B cell (primary cell): ENCODE data around the gene MAP3K19. TPM values are rescaled to one million over a fixed set of nuclear protein-coding genes. Genes with fewer than 3 reads are reported as not detected.

Experiments used
- ATAC-seq: fragments of 200-7000 bp; cut with Tn5 transposase; one replicate; pipeline ENCODE4 v1.10.0; 2021; ENCODE audit warnings: low read depth, mild to moderate bottlenecking, moderate number of reproducible peaks, moderate library complexity
- CTCF ChIA-PET: fragments of 350-600 bp; sonication (Branson Sonifier 250); formaldehyde crosslinking; loops from one replicate; lab custom pipeline; 2021; ENCODE audit warnings: antibody characterized with exemption, inconsistent platforms; lab: Charles Lee
- POLR2A ChIA-PET: fragments of 350-600 bp; sonication (Branson Sonifier 250); formaldehyde crosslinking; loops from one replicate; lab custom pipeline; 2021; ENCODE audit warnings: antibody characterized with exemption; lab: Charles Lee
- DNase-seq: peaks from one replicate; pipeline ENCODE4 v3.0.0; 2013
- H2AFZ ChIP-seq: 2 replicates; pipeline ENCODE4 v1.6.1; 2012; ENCODE audit warnings: mild to moderate bottlenecking, low read depth, low read length; ENCODE audit not compliant: insufficient read depth, poor library complexity, severe bottlenecking
- H3K27ac ChIP-seq, 2 donors: 1 replicate in 1 of 2; 2 replicates in 1 of 2; pipeline ENCODE4 v1.5.1; 2012 to 2013; ENCODE audit warnings: low read length in 2 of 2, mild to moderate bottlenecking in 2 of 2, moderate library complexity in 1 of 2
- H3K27me3 ChIP-seq, 4 experiments: fragments of 200-600 bp in 1 of 4; sonication (generic) in 1 of 4; replicated peaks in 1 of 4; 1 replicate in 2 of 4; 2 replicates in 2 of 4; pipeline versions ENCODE4 v1.6.1 to v1.7.0; 2013 to 2016; ENCODE audit warnings: low read length in 3 of 4, mild to moderate bottlenecking in 2 of 4, mixed read lengths in 1 of 4, moderate library complexity in 1 of 4; ENCODE audit not compliant: insufficient read depth in 4 of 4, control insufficient read depth in 3 of 4; ENCODE audit errors: control extremely low read depth in 1 of 4
- H3K36me3 ChIP-seq, 2 experiments: replicated peaks in 1 of 2; 1 replicate in 1 of 2; 2 replicates in 1 of 2; pipeline versions ENCODE4 v1.6.1 to v1.7.1; 2013; ENCODE audit warnings: low read length in 1 of 2; ENCODE audit not compliant: insufficient read depth in 2 of 2, control insufficient read depth in 1 of 2; ENCODE audit errors: control extremely low read depth in 1 of 2, extremely low read depth in 1 of 2
- H3K4me1 ChIP-seq, 2 donors: fragments of 200-600 bp in 1 of 2; sonication (generic) in 1 of 2; 1 replicate in 1 of 2; 2 replicates in 1 of 2; pipeline versions ENCODE4 v1.5.1 to v1.6.1; 2013 to 2017; ENCODE audit warnings: low read length in 2 of 2; ENCODE audit not compliant: control insufficient read depth in 2 of 2, insufficient read depth in 2 of 2
- H3K4me2 ChIP-seq: replicated peaks from 2 replicates; pipeline ENCODE3; 2012; ENCODE audit warnings: mild to moderate bottlenecking, low read depth, low read length; ENCODE audit not compliant: poor library complexity, severe bottlenecking
- H3K4me3 ChIP-seq, 5 experiments: fragments of 200-600 bp in 1 of 5; sonication (generic) in 1 of 5; 1 replicate in 3 of 5; 2 replicates in 2 of 5; pipeline versions ENCODE4 v1.5.1 to v1.7.0; 2011 to 2016; ENCODE audit warnings: low read length in 4 of 5, mild to moderate bottlenecking in 4 of 5, low read depth in 2 of 5, control low read depth in 1 of 5, moderate library complexity in 1 of 5; ENCODE audit not compliant: insufficient read depth in 1 of 5; ENCODE audit errors: control extremely low read depth in 1 of 5, extremely low read depth in 1 of 5
- H3K79me2 ChIP-seq: fragments of 200-600 bp; sonication (generic); one replicate; pipeline ENCODE4 v1.6.0; 2016; ENCODE audit warnings: low read length; ENCODE audit not compliant: control insufficient read depth, insufficient read depth
- H3K9ac ChIP-seq: fragments of 200-600 bp; sonication (generic); 2 replicates; pipeline ENCODE4 v1.6.1; 2017; ENCODE audit warnings: mild to moderate bottlenecking, low read length, moderate library complexity
- H3K9me3 ChIP-seq, 3 donors: one replicate each; pipeline versions ENCODE4 v1.6.1 to v1.7.1; 2013; ENCODE audit warnings: low read length in 2 of 3; ENCODE audit not compliant: control insufficient read depth in 2 of 3, insufficient read depth in 1 of 3; ENCODE audit errors: control extremely low read depth in 1 of 3
- H4K20me1 ChIP-seq: 2 replicates; pipeline ENCODE4 v1.6.0; 2012; ENCODE audit warnings: mild to moderate bottlenecking, low read length; ENCODE audit not compliant: insufficient read depth, control insufficient read depth, poor library complexity, severe bottlenecking
- H3K27ac Mint-ChIP-seq: one replicate; pipeline ENCODE4 v1.8.0; 2021; ENCODE audit warnings: mixed read lengths
- H3K27me3 Mint-ChIP-seq: one replicate; pipeline ENCODE4 v1.8.0; 2021; ENCODE audit warnings: mixed read lengths
- H3K4me1 Mint-ChIP-seq: one replicate; pipeline ENCODE4 v1.8.0; 2021; ENCODE audit warnings: mixed read lengths
- H3K4me3 Mint-ChIP-seq: one replicate; pipeline ENCODE4 v1.8.0; 2021; ENCODE audit warnings: mixed read lengths
- H3K9me3 Mint-ChIP-seq: one replicate; pipeline ENCODE4 v1.8.0; 2022; ENCODE audit warnings: mixed read lengths; ENCODE audit not compliant: insufficient read depth
- CTCF ChIP-seq: fragments of 200-600 bp; IDR thresholded peaks from one replicate; pipeline ENCODE4 v1.8.0; 2022; ENCODE audit warnings: antibody characterized with exemption, mild to moderate bottlenecking
- EZH2 ChIP-seq: IDR thresholded peaks from 2 replicates; pipeline ENCODE4 v1.6.1; 2012; ENCODE audit warnings: borderline replicate concordance, low read depth, mild to moderate bottlenecking, moderate library complexity, low read length; ENCODE audit not compliant: insufficient read depth, poor library complexity, severe bottlenecking
- WGBS: methylation state at CpG from one replicate; pipeline ENCODE4 v1.1.5; 2013; ENCODE audit warnings: missing lambda C conversion rate; ENCODE audit not compliant: insufficient coverage; 5-methylcytosine and 5-hydroxymethylcytosine counted together
- intact Hi-C: fragments of 100-400 bp; cut with micrococcal nuclease; formaldehyde crosslinking; loops from one replicate; pipeline ENCODE4 v1.10.0; 2022
- polyA plus RNA-seq: library from polyadenylated mRNA; depleted of rRNA; stranded (reverse); fragments of >200 nt; gene quantifications from 2 replicates; pipeline ENCODE4 v1.2.3, GENCODE V29; 2012
- total RNA-seq, 2 donors: library from RNA; stranded (reverse); fragments of 120-200 nt in 1 of 2; gene quantifications; 1 replicate in 1 of 2; 2 replicates in 1 of 2; pipeline versions ENCODE4 v1.2.3 to v1.2.4, GENCODE V29; 2013 to 2022

Gene MAP3K19
- total and polyA plus RNA-seq, 2 donors (not counting 1 experiment from before 2014, with no cell fraction given): 0.46 TPM; not detected in 1

- Mint-ChIP-seq H3K27ac (peak overlapping the region; percentile 44), H3K4me3 (peak overlapping the region; percentile 59), H3K27me3 (no peaks in the 10 kb centered on the region), H3K4me1 (peaks cover 30% of the 10 kb centered on the region), H3K9me3 (no peaks in the 10 kb centered on the region)
- peak overlapping the region in 1 of 5 experiments; percentile 19 for H3K4me3 ChIP-seq
- ChIA-PET POLR2A (no interaction called here), CTCF (interaction anchor here (0.8 kb wide), 1 partner anchor 492 kb away, joined by 3 read pairs; no protein-coding TSS in a partner anchor)
- H3K4me2 ChIP-seq: peak overlapping the region; percentile 58
- peaks cover 2% of the 10 kb centered on the region for H4K20me1 ChIP-seq
- peaks cover 9 to 21% of the 10 kb centered on the region in 2 donors for H3K4me1 ChIP-seq
- ATAC-seq (peak; percentile 45), DNase-seq (peak; percentile 47)
- intact Hi-C loops: loop anchor here (1.0 to 10.0 kb wide), 2 partner anchors 25 to 111 kb away; partner anchors contain the start of genes CCNT2 and RAB3GAP1
- H3K9me3 ChIP-seq: no peaks in the 10 kb centered on the region
- TF ChIP-seq CTCF (no peak), EZH2 (no peak)
- no peak overlapping the region for H3K9ac ChIP-seq
- H3K27ac ChIP-seq: peak overlapping the region; percentile 42 to 58
- whole genome bisulfite sequencing: no CpG with 5 or more reads among the region's 2 CpGs
- no peak overlapping the region for H2AFZ ChIP-seq
- peaks cover 54% of the 10 kb centered on the region for H3K79me2 ChIP-seq
- H3K36me3 ChIP-seq: peaks cover 21 to 55% of the 10 kb centered on the region in 2 experiments
- no peaks in the 10 kb centered on the region for H3K27me3 ChIP-seq
Measured at GRCh38 chr2:134943540-134943939, 103.7 kb downstream of the MAP3K19 start.

GRCh38 chr2:134936691-134937090 is 110.6 kb downstream of the MAP3K19 start:
- H3K4me3 Mint-ChIP-seq: no peak overlapping the region
- Histone ChIP-seq H4K20me1 (peaks cover 55% of the 10 kb centered on the region), H3K27me3 (no peaks in the 10 kb centered on the region), H3K4me2 (no peak overlapping the region), H3K9me3 (no peaks in the 10 kb centered on the region), H3K4me1 (peaks cover 0 to 31% of the 10 kb centered on the region in 2 donors), H3K9ac (no peak overlapping the region), H3K27ac (no peak overlapping the region), H3K36me3 (peaks cover 18 to 51% of the 10 kb centered on the region in 2 experiments), H2AFZ (no peak overlapping the region), H3K4me3 (no peak overlapping the region), H3K79me2 (peaks cover 89% of the 10 kb centered on the region)
- CTCF ChIA-PET: no interaction called here
- ATAC-seq (no peak), DNase-seq (no peak)
- WGBS: 100% methylated on average over 1 of the region's 4 CpGs
- intact Hi-C loops: no loop called here
- no peaks in the 10 kb centered on the region for H3K27me3 Mint-ChIP-seq
- H3K27ac Mint-ChIP-seq: no peak overlapping the region
- peaks cover 43% of the 10 kb centered on the region for H3K4me1 Mint-ChIP-seq
- TF ChIP-seq EZH2: no peak
- POLR2A ChIA-PET: no interaction called here
- H3K9me3 Mint-ChIP-seq: no peaks in the 10 kb centered on the region
